Right lobe of liver (tissue), 4 donors: ENCODE measurements around the gene ZNF787.

Experiments
- CTCF ChIP-seq, 4 donors: fragments of 200-600 bp in 3 of 4; fragments of 450-650 bp in 1 of 4; IDR thresholded peaks; one replicate each; pipeline versions ENCODE4 v1.5.1 to v1.8.0; 2016 to 2022; ENCODE audit warnings: antibody characterized with exemption in 4 of 4, mild to moderate bottlenecking in 2 of 4
- POLR2A ChIP-seq: fragments of 450-650 bp; IDR thresholded peaks from one replicate; pipeline ENCODE4 v1.6.1; 2017; ENCODE audit warnings: antibody characterized with exemption, mild to moderate bottlenecking
- donor health status: DM: no; HTN: no; CAD: no.
- donor health status: DM: no; HTN: no; CAD: no.
- donor health status: DM: no; HTN: yes; CAD: no.

DNA sequence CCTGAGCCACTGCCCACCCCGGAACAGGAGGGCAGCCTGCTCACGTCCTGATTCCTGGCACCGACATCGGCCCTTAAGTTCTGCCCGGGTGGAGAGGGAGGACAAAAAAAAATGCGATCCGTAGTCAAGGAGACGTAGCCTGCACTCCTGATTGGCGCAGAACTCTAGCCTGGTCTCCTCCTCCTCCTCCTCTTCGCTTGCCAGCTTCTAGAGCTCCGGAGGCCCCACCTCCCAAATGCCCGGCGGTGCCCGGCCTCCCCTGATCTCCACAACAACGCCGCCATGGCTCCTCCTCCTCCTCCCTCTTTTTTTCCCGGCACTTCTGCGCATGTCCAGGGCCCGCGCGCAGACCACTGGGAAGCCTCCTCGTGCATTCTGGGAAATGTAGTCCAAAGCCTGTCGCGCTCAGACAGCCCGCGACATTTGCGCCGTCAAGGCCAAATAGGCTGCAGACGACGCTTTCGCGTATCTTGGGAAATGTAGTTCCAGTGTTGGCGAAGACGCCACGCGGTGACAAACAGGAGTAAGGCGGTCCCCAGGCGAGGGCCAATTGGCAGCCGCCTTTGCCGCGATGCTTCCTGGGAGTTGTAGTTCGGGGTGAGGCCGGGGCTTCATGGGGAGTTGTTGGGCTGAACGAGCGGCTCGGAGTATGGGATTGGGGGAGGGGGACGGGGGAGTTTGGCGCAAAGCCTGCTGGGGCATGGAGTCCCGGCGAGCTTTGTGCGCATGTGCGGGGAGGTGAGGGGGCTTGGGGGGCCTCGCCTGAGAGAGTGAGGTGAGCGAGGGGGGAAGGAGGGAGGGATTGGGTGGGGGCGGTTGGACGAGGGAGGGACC, 19.7 kb upstream of the ZNF787 start, which contains the start of gene ZNF444:
- no peak for TF ChIP-seq CTCF (IDR thresholded peaks at IDR 0.05)
- peak; percentile 31 for TF ChIP-seq POLR2A
